ENCODE measurements around the gene VSIG4. TPM values are rescaled to one million over a fixed set of nuclear protein-coding genes. Genes with fewer than 3 reads are reported as not detected.

VSIG4 gene
- total and polyA plus RNA-seq, 2 of the 8 experiments (the other 6 are each of a cell fraction or from before 2014, with no cell fraction given): not detected

- Histone ChIP-seq H3K56ac (replicated peaks; ENCODE audit: insufficient read length, low read depth, low read length) (no peak overlapping the region), H2AFZ (ENCODE audit: low read length) (no peak overlapping the region), H3K79me1 (ENCODE audit: low read depth, low read length) (no peaks in the 10 kb centered on the region), H3K18ac (ENCODE audit: extremely low read depth, low read length) (no peak overlapping the region), H2BK20ac (ENCODE audit: low read length) (no peak overlapping the region), H3K23ac (ENCODE audit: insufficient read length) (no peak overlapping the region), H3K79me2 (ENCODE audit: control insufficient read depth in 1 of 2, insufficient read depth in 2 of 2, low read length in 2 of 2) (no peaks in the 10 kb centered on the region), H4K91ac (replicated peaks; ENCODE audit: insufficient read length, low read length) (no peak overlapping the region), H4K5ac (ENCODE audit: insufficient read length, low read depth, low read length) (no peak overlapping the region), H3K4me3 (ENCODE audit: extremely low read depth in 1 of 4, insufficient read depth in 2 of 4, low read depth in 3 of 4, low read length in 4 of 4) (no peak overlapping the region), H3K27me3 (replicated peaks in 1 of 4; ENCODE audit: control insufficient read depth in 3 of 4, extremely low read depth in 1 of 4, insufficient read depth in 3 of 4, low read length in 3 of 4) (no peaks in the 10 kb centered on the region), H3K36me3 (ENCODE audit: control insufficient read depth in 2 of 4, insufficient read depth in 4 of 4, low read length in 3 of 4) (no peaks in the 10 kb centered on the region), H2BK5ac (ENCODE audit: low read depth, low read length) (no peak overlapping the region), H4K8ac (ENCODE audit: extremely low read depth, insufficient read depth, low read length) (no peak overlapping the region), H3K4ac (replicated peaks; ENCODE audit: insufficient read length, low read depth, low read length) (no peak overlapping the region), H3K4me2 (ENCODE audit: insufficient read depth in 1 of 2, low read depth in 2 of 2, low read length in 2 of 2) (no peak overlapping the region), H2BK120ac (replicated peaks; ENCODE audit: low read depth, low read length) (no peak overlapping the region), H4K20me1 (replicated peaks in 1 of 2; ENCODE audit: control insufficient read depth in 1 of 2, insufficient read depth in 2 of 2, low read length in 2 of 2) (no peaks in the 10 kb centered on the region), H3K27ac (ENCODE audit: low read depth, low read length) (no peak overlapping the region), H3K23me2 (ENCODE audit: low read depth, low read length) (no peaks in the 10 kb centered on the region), H3K9ac (replicated peaks in 1 of 4; ENCODE audit: extremely low read depth in 1 of 4, low read depth in 3 of 4, low read length in 3 of 4) (no peak overlapping the region), H2BK12ac (ENCODE audit: low read depth, low read length) (no peak overlapping the region), H2BK15ac (ENCODE audit: low read length) (no peak overlapping the region), H3K9me3 (ENCODE audit: insufficient read depth in 2 of 2, low read depth in 1 of 2, low read length in 1 of 2) (peaks cover 0 to 13% of the 10 kb centered on the region in 2 experiments; a peak in 1 of 4 replicates), H3K14ac (ENCODE audit: insufficient read length) (no peak overlapping the region), H3K4me1 (replicated peaks in 1 of 4; ENCODE audit: control insufficient read depth in 3 of 4, insufficient read depth in 4 of 4, low read length in 3 of 4) (no peaks in the 10 kb centered on the region; a peak in 2 of 7 replicates), H2AK5ac (ENCODE audit: low read depth, low read length) (no peak overlapping the region)
- ChIA-PET POLR2A (ENCODE audit: partially characterized antibody) (no interaction called here), CTCF (ENCODE audit: partially characterized antibody) (no interaction called here)
- FAIRE-seq (no peak), DNase-seq (ENCODE audit: low read depth in 1 of 2, low spot score in 2 of 2) (no peak)
- WGBS, 2 experiments (ENCODE audit: extremely low coverage in 1 of 2, insufficient coverage in 1 of 2, insufficient read length in 1 of 2, insufficient replicate concordance in 2 of 2, low coverage in 1 of 2, low lambda C conversion rate in 2 of 2, missing lambda C conversion rate in 1 of 2): 80% methylated on average over 1 of the region's 1 CpG; no CpG with 5 or more reads in 1 of the 2 experiments
- TF ChIP-seq USF2 (IDR thresholded peaks at IDR 0.05; ENCODE audit: low read length): no peak
- no peak for TF ChIP-seq EP300 (IDR thresholded peaks at IDR 0.05; ENCODE audit: borderline replicate concordance in 1 of 2, low read depth in 2 of 2, low read length in 2 of 2)
- TF ChIP-seq KDM1A (IDR thresholded peaks at IDR 0.05; ENCODE audit: borderline replicate concordance, low read length): no peak
- TF ChIP-seq TAF1 (IDR thresholded peaks at IDR 0.05; ENCODE audit: low read depth, low read length): no peak
- TF ChIP-seq TAF7 (optimal IDR thresholded peaks at IDR 0.05; ENCODE audit: borderline replicate concordance, low read depth, low read length): no peak
- no peak for TF ChIP-seq GABPA (IDR thresholded peaks at IDR 0.05; ENCODE audit: borderline replicate concordance, insufficient read depth, low read length)
- TF ChIP-seq CHD1 (IDR thresholded peaks at IDR 0.05; ENCODE audit: low read depth, low read length): no peak
- no peak for TF ChIP-seq SP1 (IDR thresholded peaks at IDR 0.05; ENCODE audit: low read depth, low read length)
- TF ChIP-seq SRF (IDR thresholded peaks at IDR 0.05; ENCODE audit: low read depth, low read length): no peak
- TF ChIP-seq ASH2L (IDR thresholded peaks at IDR 0.05; ENCODE audit: low read length): no peak
- no peak for TF ChIP-seq BCL11A (IDR thresholded peaks at IDR 0.05; ENCODE audit: low read depth in 2 of 2, low read length in 2 of 2)
- no peak for TF ChIP-seq EGR1 (IDR thresholded peaks at IDR 0.05; ENCODE audit: borderline replicate concordance, low read depth, low read length)
- no peak for TF ChIP-seq YY1 (IDR thresholded peaks at IDR 0.05; ENCODE audit: low read depth, low read length)
- no peak for TF ChIP-seq POLR2A (IDR thresholded peaks at IDR 0.05; ENCODE audit: control extremely low read depth in 1 of 2, low read depth in 2 of 2, low read length in 2 of 2)
- no peak for TF ChIP-seq NRF1 (IDR thresholded peaks at IDR 0.05; ENCODE audit: low read depth, low read length)
Observed at GRCh38 chrX:66014556-66014955, 25.3 kb downstream of the VSIG4 start.

All from H1 (cell line).